A673 (cell line): Measurements from ENCODE around the gene UNC13D. TPM values are rescaled to one million over a fixed set of nuclear protein-coding genes. Genes with fewer than 3 reads are reported as not detected.

Source experiments
- BruUV-seq: library from RNA; stranded (reverse); fragments of 400-500 nt; replicated peaks from 2 replicates; lab custom pipeline; 2021; lab: Mats Ljungman, UMichigan
- CTCF ChIA-PET: fragments of 300-600 bp; sonication (Branson Sonifier 250); formaldehyde crosslinking; loops from one replicate; lab custom pipeline; 2022; ENCODE audit warnings: antibody characterized with exemption; lab: Charles Lee
- POLR2A ChIA-PET: fragments of 300-600 bp; sonication (Branson Sonifier 250); formaldehyde crosslinking; loops from one replicate; lab custom pipeline; 2022; ENCODE audit warnings: antibody characterized with exemption; ENCODE audit not compliant: low non-redundant PET; lab: Charles Lee
- DNase-seq: peaks from one replicate; pipeline ENCODE4 v3.0.0-alpha.2; 2015; ENCODE audit warnings: low spot score
- H3K27ac ChIP-seq: fragments of 200-600 bp; sonication (generic); 2 replicates; pipeline ENCODE4 v1.5.1; 2016; ENCODE audit warnings: mixed run types, low read depth, mild to moderate bottlenecking, mixed read lengths, antibody characterized with exemption, low read length; ENCODE audit not compliant: poor library complexity, severe bottlenecking
- H3K27me3 ChIP-seq: fragments of 200-600 bp; sonication (generic); replicated peaks from 2 replicates; pipeline ENCODE4 v1.6.1; 2017; ENCODE audit warnings: mixed run types, low read depth, mild to moderate bottlenecking, mixed read lengths, antibody characterized with exemption, low read length; ENCODE audit not compliant: insufficient read depth, poor library complexity
- H3K36me3 ChIP-seq: fragments of 200-600 bp; sonication (generic); 2 replicates; pipeline ENCODE4 v1.6.1; 2016; ENCODE audit warnings: mixed run types, mild to moderate bottlenecking, mixed read lengths, antibody characterized with exemption, low read length; ENCODE audit not compliant: insufficient read depth, poor library complexity, severe bottlenecking
- H3K4me1 ChIP-seq: fragments of 200-600 bp; sonication (generic); 2 replicates; pipeline ENCODE4 v1.6.1; 2017; ENCODE audit warnings: mixed run types, mild to moderate bottlenecking, mixed read lengths, antibody characterized with exemption, low read length; ENCODE audit not compliant: insufficient read depth, poor library complexity, severe bottlenecking
- H3K4me3 ChIP-seq: fragments of 200-600 bp; sonication (generic); 2 replicates; pipeline ENCODE4 v1.5.1; 2016; ENCODE audit warnings: low read depth, mixed run types, mild to moderate bottlenecking, mixed read lengths, low read length; ENCODE audit not compliant: poor library complexity, severe bottlenecking
- H3K9me3 ChIP-seq: fragments of 200-600 bp; sonication (generic); 2 replicates; pipeline ENCODE4 v1.6.1; 2016; ENCODE audit warnings: mixed run types, low read depth, mild to moderate bottlenecking, mixed read lengths, antibody characterized with exemption, low read length; ENCODE audit not compliant: poor library complexity, severe bottlenecking
- CTCF ChIP-seq: fragments of 300-800, 200-600 bp; sonication (generic); conservative IDR thresholded peaks from 2 replicates; pipeline ENCODE4 v1.5.1; 2017; ENCODE audit warnings: low read depth, mild to moderate bottlenecking, antibody characterized with exemption, low read length, moderate library complexity, mixed read lengths
- EZH2 ChIP-seq: fragments of 200-600 bp; sonication (generic); IDR thresholded peaks from 2 replicates; pipeline ENCODE4 v1.6.1; 2017; ENCODE audit warnings: borderline replicate concordance, low read depth, mild to moderate bottlenecking, mixed read lengths, antibody characterized with exemption, low read length; ENCODE audit not compliant: poor library complexity, severe bottlenecking
- intact Hi-C: fragments of 100-400 bp; cut with micrococcal nuclease; formaldehyde crosslinking; loops from one replicate; pipeline ENCODE4 v1.10.0; 2022; ENCODE audit not compliant: unreplicated experiment
- total RNA-seq: library from RNA; stranded (reverse); gene quantifications from 2 replicates; pipeline ENCODE4 v1.2.3, GENCODE V29; 2021

UNC13D gene
- total RNA-seq, 1 experiment from 2014 or later, result 0.37 TPM

- H3K36me3 ChIP-seq, result no peaks in the 10 kb centered on the region
- POLR2A ChIA-PET, result no interaction called here
- no peaks in the 10 kb centered on the region for H3K9me3 ChIP-seq
- H3K4me1 ChIP-seq, result peaks cover 16% of the 10 kb centered on the region
- TF ChIP-seq CTCF (no peak), EZH2 (no peak)
- CTCF ChIA-PET, result interaction anchor here (1.2 kb wide), 1 partner anchor 20 kb away, joined by 3 read pairs; no protein-coding TSS in a partner anchor
- H3K4me3 ChIP-seq, result no peak overlapping the region
- intact Hi-C loops, result no loop called here
- peaks cover 13% of the 10 kb centered on the region for H3K27me3 ChIP-seq
- no peak for DNase-seq
- BruUV-seq, result no TSS peak
- H3K27ac ChIP-seq, result no peak overlapping the region
These were observed 31.7 kb upstream of the UNC13D start for GRCh38 chr17:75875940-75876189.

DNA sequence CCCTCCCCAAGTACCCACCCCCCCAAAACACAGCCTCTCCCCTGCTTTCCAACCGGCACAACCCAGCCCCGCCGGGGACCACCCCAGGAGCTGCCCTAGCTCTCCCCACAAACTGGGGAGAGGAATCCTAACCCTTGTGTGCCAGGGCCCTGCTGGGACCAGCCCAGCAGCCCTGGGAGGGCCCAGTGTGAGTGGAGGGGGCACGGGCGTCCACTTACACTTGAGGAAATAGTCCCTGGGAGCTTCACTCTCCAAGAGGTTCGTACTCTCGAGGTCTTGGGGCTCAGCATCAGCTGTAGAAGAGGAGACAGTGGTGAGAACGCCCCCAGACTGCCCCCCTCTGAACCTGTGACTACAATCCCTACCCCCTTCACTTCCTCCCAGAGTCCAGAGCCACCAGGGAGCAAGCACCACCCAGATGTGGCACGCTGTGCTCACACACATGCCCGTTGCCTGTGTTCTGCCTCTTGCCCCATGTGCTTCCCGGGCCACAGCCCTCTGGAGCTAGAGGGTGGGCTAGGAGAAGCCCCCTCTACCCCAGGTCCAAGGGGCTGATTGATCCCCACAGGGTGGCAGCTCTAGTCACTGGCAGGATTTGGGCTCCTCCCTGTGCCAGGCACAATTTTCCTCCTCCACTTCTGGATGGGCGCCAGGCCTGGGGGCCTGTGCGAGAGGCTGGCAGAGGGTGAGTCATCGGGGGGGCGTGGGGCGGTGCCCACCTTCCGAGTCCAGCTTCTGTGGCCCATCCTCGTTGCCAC is 31.2 kb upstream of the UNC13D start:
- no peak for DNase-seq
- CTCF ChIA-PET, result interaction anchor here (1.2 kb wide), 1 partner anchor 19 kb away, joined by 3 read pairs; no protein-coding TSS in a partner anchor
- H3K27me3 ChIP-seq, result peaks cover 13% of the 10 kb centered on the region

DNA sequence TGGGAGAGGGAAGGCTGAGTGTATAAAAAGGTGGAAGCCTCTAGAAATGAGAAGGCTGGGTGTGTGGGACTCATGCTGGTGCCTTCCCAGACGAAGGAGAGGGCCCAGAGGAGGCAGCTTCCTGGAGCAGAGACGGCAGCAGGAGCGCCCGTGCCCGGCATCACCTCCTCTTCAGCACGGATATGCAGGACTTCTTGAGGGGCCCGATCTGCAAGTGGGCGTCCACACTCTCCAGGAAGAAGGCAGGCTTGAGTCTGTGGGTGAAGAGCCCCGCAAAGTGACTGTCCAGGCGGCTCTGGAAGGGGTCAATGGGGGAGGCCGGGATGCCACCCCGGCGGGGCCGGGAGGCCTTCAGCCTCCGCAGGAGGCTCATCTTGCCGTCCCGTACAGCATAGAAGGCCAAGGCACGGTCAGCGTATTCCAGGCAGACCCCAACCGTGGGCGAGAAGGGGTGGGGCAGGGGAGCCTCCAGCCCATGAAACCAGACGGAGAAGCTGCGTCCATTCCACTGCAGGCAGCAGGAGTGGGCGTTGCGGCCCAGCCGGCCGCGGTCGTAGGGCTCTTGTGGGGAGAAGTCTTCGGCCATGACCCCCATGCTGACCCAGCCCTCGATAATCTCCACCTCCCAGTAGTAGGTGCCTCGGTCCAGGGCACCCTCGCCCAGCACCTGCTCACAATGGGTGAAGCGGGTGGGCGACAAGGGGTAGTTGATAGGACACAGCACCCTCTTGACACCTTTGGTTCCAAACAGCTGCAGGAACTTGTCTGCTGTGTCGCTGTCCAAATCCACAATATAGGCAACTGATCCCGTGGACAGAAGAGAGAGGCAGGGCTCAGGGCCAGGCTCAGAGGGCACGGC is 30.3 kb upstream of the UNC13D start:
- TF ChIP-seq EZH2, result no peak
- no peak for TF ChIP-seq CTCF
- H3K27me3 ChIP-seq, result peaks cover 13% of the 10 kb centered on the region
- H3K4me1 ChIP-seq, result peaks cover 16% of the 10 kb centered on the region
- H3K9me3 ChIP-seq, result no peaks in the 10 kb centered on the region
- no peak overlapping the region for H3K4me3 ChIP-seq
- H3K36me3 ChIP-seq, result no peaks in the 10 kb centered on the region
- no peak overlapping the region for H3K27ac ChIP-seq
- intact Hi-C loops, result no loop called here
- no peak for DNase-seq
- POLR2A ChIA-PET, result no interaction called here
- CTCF ChIA-PET, result no interaction called here
- BruUV-seq, result no TSS peak

More for the DNA sequence above, 31.2 kb upstream of the UNC13D start:
- Histone ChIP-seq H3K36me3 (no peaks in the 10 kb centered on the region), H3K4me3 (no peak overlapping the region), H3K27ac (no peak overlapping the region), H3K9me3 (no peaks in the 10 kb centered on the region), H3K4me1 (peaks cover 16% of the 10 kb centered on the region)
- POLR2A ChIA-PET, result no interaction called here
- TF ChIP-seq EZH2 (no peak), CTCF (no peak)
- no TSS peak for BruUV-seq
- intact Hi-C loops, result no loop called here
